Measurements from ENCODE around the gene ANKRD33B. TPM values are rescaled to one million over a fixed set of nuclear protein-coding genes. Genes with fewer than 3 reads are reported as not detected.

ANKRD33B gene
- total and polyA plus RNA-seq, 9 of the 15 experiments (the other 6 are each of a cell fraction or from before 2014, with no cell fraction given) = 0.10 to 1.7 (median 0.40) TPM

DNA sequence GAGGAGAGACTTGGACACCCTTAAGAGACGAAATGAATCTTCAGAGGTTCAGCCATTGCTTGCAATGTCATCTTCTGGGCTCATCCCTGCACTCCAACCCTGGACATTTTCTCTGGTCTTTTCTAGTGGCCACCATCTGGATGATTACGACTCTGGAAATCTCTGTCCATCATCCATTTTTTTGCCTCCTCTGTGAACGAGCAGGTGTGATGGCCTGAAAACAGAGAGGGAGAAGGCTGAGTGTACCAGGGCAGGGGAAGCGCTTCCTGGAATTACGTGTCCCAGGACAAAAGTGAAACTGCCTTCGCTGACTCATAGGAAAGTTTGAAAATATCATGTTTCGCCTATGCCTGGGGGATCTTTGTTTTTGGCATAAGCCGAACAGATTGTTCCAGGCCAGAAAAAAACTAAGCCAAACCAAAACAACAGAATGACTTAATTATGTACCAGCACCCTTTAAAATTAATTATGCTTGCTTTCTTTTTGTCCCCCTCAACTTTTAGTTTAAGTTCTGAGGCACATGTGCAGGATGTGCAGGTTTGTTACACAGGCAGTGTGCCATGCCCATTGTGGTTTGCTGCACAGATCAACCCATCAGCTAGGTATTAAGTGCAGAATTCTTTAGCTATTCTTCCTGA lies 31.9 kb downstream of the ANKRD33B start (continued):
- TF ChIP-seq JUNB (CRISPR knock-in tag; conservative IDR thresholded peaks at IDR 0.05) = no peak
- no peak for TF ChIP-seq LCOR (CRISPR knock-in tag; IDR thresholded peaks at IDR 0.05)
- TF ChIP-seq, protein P1, sequence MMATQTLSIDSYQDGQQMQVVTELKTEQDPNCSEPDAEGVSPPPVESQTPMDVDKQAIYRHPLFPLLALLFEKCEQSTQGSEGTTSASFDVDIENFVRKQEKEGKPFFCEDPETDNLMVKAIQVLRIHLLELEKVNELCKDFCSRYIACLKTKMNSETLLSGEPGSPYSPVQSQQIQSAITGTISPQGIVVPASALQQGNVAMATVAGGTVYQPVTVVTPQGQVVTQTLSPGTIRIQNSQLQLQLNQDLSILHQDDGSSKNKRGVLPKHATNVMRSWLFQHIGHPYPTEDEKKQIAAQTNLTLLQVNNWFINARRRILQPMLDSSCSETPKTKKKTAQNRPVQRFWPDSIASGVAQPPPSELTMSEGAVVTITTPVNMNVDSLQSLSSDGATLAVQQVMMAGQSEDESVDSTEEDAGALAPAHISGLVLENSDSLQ (IDR thresholded peaks at IDR 0.05) = peak; percentile 39; the same call in 1 of the 2 replicates
- TF ChIP-seq DACH1 (IDR thresholded peaks at IDR 0.05; ENCODE audit: partially characterized antibody) = no peak
- 0 out of 4 replicates have a peak, but pooled peaks of 1 of the 2 experiments have one; percentile 37 for TF ChIP-seq MAZ (CRISPR knock-in tag; conservative IDR thresholded peaks at IDR 0.05 in 1 of 2, IDR thresholded peaks at IDR 0.05 in 1 of 2)
- TF ChIP-seq, protein P2, sequence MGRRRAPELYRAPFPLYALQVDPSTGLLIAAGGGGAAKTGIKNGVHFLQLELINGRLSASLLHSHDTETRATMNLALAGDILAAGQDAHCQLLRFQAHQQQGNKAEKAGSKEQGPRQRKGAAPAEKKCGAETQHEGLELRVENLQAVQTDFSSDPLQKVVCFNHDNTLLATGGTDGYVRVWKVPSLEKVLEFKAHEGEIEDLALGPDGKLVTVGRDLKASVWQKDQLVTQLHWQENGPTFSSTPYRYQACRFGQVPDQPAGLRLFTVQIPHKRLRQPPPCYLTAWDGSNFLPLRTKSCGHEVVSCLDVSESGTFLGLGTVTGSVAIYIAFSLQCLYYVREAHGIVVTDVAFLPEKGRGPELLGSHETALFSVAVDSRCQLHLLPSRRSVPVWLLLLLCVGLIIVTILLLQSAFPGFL (CRISPR knock-in tag; IDR thresholded peaks at IDR 0.05) = no peak
- TF ChIP-seq, protein P3, sequence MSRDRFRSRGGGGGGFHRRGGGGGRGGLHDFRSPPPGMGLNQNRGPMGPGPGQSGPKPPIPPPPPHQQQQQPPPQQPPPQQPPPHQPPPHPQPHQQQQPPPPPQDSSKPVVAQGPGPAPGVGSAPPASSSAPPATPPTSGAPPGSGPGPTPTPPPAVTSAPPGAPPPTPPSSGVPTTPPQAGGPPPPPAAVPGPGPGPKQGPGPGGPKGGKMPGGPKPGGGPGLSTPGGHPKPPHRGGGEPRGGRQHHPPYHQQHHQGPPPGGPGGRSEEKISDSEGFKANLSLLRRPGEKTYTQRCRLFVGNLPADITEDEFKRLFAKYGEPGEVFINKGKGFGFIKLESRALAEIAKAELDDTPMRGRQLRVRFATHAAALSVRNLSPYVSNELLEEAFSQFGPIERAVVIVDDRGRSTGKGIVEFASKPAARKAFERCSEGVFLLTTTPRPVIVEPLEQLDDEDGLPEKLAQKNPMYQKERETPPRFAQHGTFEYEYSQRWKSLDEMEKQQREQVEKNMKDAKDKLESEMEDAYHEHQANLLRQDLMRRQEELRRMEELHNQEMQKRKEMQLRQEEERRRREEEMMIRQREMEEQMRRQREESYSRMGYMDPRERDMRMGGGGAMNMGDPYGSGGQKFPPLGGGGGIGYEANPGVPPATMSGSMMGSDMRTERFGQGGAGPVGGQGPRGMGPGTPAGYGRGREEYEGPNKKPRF (IDR thresholded peaks at IDR 0.05; ENCODE audit: low read depth, low read length) = no peak
- TF ChIP-seq ZNF707 (CRISPR knock-in tag; conservative IDR thresholded peaks at IDR 0.05) = no peak
- TF ChIP-seq, protein P4, sequence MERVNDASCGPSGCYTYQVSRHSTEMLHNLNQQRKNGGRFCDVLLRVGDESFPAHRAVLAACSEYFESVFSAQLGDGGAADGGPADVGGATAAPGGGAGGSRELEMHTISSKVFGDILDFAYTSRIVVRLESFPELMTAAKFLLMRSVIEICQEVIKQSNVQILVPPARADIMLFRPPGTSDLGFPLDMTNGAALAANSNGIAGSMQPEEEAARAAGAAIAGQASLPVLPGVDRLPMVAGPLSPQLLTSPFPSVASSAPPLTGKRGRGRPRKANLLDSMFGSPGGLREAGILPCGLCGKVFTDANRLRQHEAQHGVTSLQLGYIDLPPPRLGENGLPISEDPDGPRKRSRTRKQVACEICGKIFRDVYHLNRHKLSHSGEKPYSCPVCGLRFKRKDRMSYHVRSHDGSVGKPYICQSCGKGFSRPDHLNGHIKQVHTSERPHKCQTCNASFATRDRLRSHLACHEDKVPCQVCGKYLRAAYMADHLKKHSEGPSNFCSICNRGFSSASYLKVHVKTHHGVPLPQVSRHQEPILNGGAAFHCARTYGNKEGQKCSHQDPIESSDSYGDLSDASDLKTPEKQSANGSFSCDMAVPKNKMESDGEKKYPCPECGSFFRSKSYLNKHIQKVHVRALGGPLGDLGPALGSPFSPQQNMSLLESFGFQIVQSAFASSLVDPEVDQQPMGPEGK (CRISPR knock-in tag; IDR thresholded peaks at IDR 0.05; ENCODE audit: borderline replicate concordance) = no peak
- peak; percentile 42 for TF ChIP-seq SMAD1 (IDR thresholded peaks at IDR 0.05; ENCODE audit: low read depth, low read length, partially characterized antibody)
- TF ChIP-seq CEBPG (CRISPR knock-in tag; IDR thresholded peaks at IDR 0.05) = no peak
- no peak for TF ChIP-seq CEBPG (tag; conservative IDR thresholded peaks at IDR 0.05 in 1 of 2, IDR thresholded peaks at IDR 0.05 in 1 of 2)
- no peak for TF ChIP-seq ARID2 (IDR thresholded peaks at IDR 0.05)
- no peak for TF ChIP-seq KLF16 (IDR thresholded peaks at IDR 0.05)
- no peak for TF ChIP-seq HMG20B (CRISPR knock-in tag; IDR thresholded peaks at IDR 0.05)
- peak; percentile 80 for TF ChIP-seq C11orf30 (IDR thresholded peaks at IDR 0.05; ENCODE audit: low read depth)
- TF ChIP-seq EHMT2 (IDR thresholded peaks at IDR 0.05) = no peak
- no peak for TF ChIP-seq ZNF830 (CRISPR knock-in tag; IDR thresholded peaks at IDR 0.05)
- no peak for TF ChIP-seq BCOR (IDR thresholded peaks at IDR 0.05)
- TF ChIP-seq, protein P5, sequence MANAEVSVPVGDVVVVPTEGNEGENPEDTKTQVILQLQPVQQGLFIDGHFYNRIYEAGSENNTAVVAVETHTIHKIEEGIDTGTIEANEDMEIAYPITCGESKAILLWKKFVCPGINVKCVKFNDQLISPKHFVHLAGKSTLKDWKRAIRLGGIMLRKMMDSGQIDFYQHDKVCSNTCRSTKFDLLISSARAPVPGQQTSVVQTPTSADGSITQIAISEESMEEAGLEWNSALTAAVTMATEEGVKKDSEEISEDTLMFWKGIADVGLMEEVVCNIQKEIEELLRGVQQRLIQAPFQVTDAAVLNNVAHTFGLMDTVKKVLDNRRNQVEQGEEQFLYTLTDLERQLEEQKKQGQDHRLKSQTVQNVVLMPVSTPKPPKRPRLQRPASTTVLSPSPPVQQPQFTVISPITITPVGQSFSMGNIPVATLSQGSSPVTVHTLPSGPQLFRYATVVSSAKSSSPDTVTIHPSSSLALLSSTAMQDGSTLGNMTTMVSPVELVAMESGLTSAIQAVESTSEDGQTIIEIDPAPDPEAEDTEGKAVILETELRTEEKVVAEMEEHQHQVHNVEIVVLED (CRISPR knock-in tag; IDR thresholded peaks at IDR 0.05) = 0 out of 2 replicates have a peak, but pooled peaks have one; percentile 15
- TF ChIP-seq NFRKB (IDR thresholded peaks at IDR 0.05; ENCODE audit: low read depth) = 0 out of 2 replicates have a peak, but pooled peaks have one; percentile 50
- no peak for TF ChIP-seq ZNF436 (CRISPR knock-in tag; IDR thresholded peaks at IDR 0.05)

All from K562 (cell line).